DMS 273 (cell line): ENCODE measurements around the gene BRD1.
"Not testable (repeated sequence)": the region's sequence is repeated elsewhere in the genome, so short reads cannot be mapped to it uniquely, and the experiment has no call there.

Experiments
- DNase-seq: peaks from one replicate; lab custom pipeline; 2025; ENCODE audit not compliant: unreplicated experiment; lab: John Stamatoyannopoulos, UW

The BRD1 gene

GRCh38 chr22:49785841-49786471 is 41.7 kb downstream of the BRD1 start:
- no peak for DNase-seq

- no peak for DNase-seq
Observed at GRCh38 chr22:49785046-49785521, 42.6 kb downstream of the BRD1 start.

GRCh38 chr22:49784630-49784971 is 43.1 kb downstream of the BRD1 start:
- no peak for DNase-seq

- no peak for DNase-seq
Observed at GRCh38 chr22:49783926-49784629, 43.6 kb downstream of the BRD1 start.

GRCh38 chr22:49783036-49783746 is 44.5 kb downstream of the BRD1 start:
- no peak for DNase-seq

GRCh38 chr22:49781886-49782285 is 45.8 kb downstream of the BRD1 start:
- not testable (repeated sequence) for DNase-seq

GRCh38 chr22:49781289-49781782 is 46.3 kb downstream of the BRD1 start:
- DNase-seq: no peak

- DNase-seq: no peak
Observed at GRCh38 chr22:49780698-49781288, 46.9 kb downstream of the BRD1 start.

GRCh38 chr22:49779853-49780697 is 47.6 kb downstream of the BRD1 start:
- DNase-seq: no peak

- DNase-seq: no peak
Observed at GRCh38 chr22:49779211-49779610, 48.5 kb downstream of the BRD1 start.

- DNase-seq: no peak
Observed at GRCh38 chr22:49777569-49778249, 50.0 kb downstream of the BRD1 start.

- DNase-seq: no peak
Observed at GRCh38 chr22:49776891-49777290, 50.8 kb downstream of the BRD1 start.

- DNase-seq: no peak
Observed at GRCh38 chr22:49775867-49776511, 51.7 kb downstream of the BRD1 start.

- no peak for DNase-seq
Observed at GRCh38 chr22:49775191-49775866, 52.3 kb downstream of the BRD1 start.

GRCh38 chr22:49774499-49775151 is 53.0 kb downstream of the BRD1 start:
- DNase-seq: no peak

GRCh38 chr22:49774046-49774445 is 53.6 kb downstream of the BRD1 start:
- DNase-seq: no peak

GRCh38 chr22:49773531-49773930 is 54.1 kb downstream of the BRD1 start:
- DNase-seq: no peak

GRCh38 chr22:49772692-49773091 is 55.0 kb downstream of the BRD1 start:
- no peak for DNase-seq
